ENCODE measurements around the gene KANSL2. TPM values are rescaled to one million over a fixed set of nuclear protein-coding genes. Genes with fewer than 3 reads are reported as not detected.
"Not testable (repeated sequence)": the region's sequence is repeated elsewhere in the genome, so short reads cannot be mapped to it uniquely, and the experiment has no call there.

The KANSL2 gene
- polyA plus RNA-seq, 4 donors, result 23.5 to 38.9 (median 28.5) TPM

DNA sequence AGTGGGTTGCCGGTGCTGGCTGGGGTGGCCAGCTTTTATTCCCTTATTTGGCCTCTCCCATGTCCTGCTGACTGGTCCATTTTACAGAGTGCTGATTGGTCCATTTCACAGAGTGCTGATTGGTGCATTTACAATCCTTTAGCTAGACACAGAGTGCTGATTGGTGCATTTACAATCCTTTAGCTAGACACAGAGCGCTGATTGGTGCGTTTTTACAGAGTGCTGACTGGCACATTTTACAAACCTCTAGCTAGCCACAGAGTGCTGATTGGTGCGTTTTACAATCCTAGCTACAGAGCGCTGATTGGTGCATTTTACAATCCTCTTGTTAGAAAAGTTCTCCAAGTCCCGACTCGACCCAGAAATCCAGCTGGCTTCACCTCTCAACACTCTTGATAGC, 59.0 kb downstream of the KANSL2 start:
- FAIRE-seq; H3K4me3 ChIP-seq (ENCODE audit: low read depth in 1 of 3, low read length in 3 of 3); DNase-seq; H3K27me3 ChIP-seq (ENCODE audit: control insufficient read depth in 3 of 3, insufficient read depth in 3 of 3, low read length in 3 of 3); H3K27ac ChIP-seq (ENCODE audit: low read depth in 1 of 3, low read length in 2 of 3); H3K4me1 ChIP-seq (ENCODE audit: control insufficient read depth in 3 of 3, insufficient read depth in 2 of 3, low read depth in 1 of 3, low read length in 2 of 3); H3K9me3 ChIP-seq (ENCODE audit: control insufficient read depth in 2 of 2, insufficient read depth in 1 of 2, low read depth in 1 of 2, low read length in 1 of 2); H3K36me3 ChIP-seq (ENCODE audit: control insufficient read depth in 3 of 3, insufficient read depth in 2 of 3, low read depth in 1 of 3, low read length in 3 of 3): not testable (repeated sequence)
- 92 to 96% (median 95%) methylated on average over 7 of the region's 7 CpGs for WGBS, 3 donors

DNA sequence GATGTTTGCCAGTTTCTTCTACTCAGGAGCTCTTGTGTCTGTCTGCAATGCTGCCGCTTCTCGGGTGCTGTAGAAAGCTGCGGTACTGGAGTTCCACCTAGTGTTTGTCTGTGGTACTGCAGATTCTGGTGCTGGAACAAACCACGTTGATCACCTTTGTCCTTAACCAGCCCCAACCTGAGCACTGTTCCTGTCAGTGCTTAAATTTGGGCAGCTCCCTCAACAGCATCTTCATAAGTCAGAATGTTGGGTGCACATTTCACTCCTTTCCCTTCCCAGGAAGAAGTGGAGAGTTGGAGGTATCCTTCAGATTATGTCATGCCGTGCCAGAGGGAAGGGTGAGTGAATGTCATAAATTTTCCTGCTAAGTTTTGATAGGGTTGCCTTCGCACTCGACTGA, 63.5 kb downstream of the KANSL2 start:
- no peaks in the 10 kb centered on the region for H3K4me1 ChIP-seq (ENCODE audit: control insufficient read depth in 3 of 3, insufficient read depth in 2 of 3, low read depth in 1 of 3, low read length in 2 of 3)
- H3K36me3 ChIP-seq (ENCODE audit: control insufficient read depth in 3 of 3, insufficient read depth in 2 of 3, low read depth in 1 of 3, low read length in 3 of 3), result no peaks in the 10 kb centered on the region
- FAIRE-seq (no peak), DNase-seq (peak; percentile 75 to 84)
- peaks cover 0 to 4% (median 0%) of the 10 kb centered on the region in 3 donors for H3K27me3 ChIP-seq (ENCODE audit: control insufficient read depth in 3 of 3, insufficient read depth in 3 of 3, low read length in 3 of 3)
- H3K27ac ChIP-seq (ENCODE audit: low read depth in 1 of 3, low read length in 2 of 3), result no peak overlapping the region
- peaks cover 0 to 1% of the 10 kb centered on the region in 2 donors for H3K9me3 ChIP-seq (ENCODE audit: control insufficient read depth in 2 of 2, insufficient read depth in 1 of 2, low read depth in 1 of 2, low read length in 1 of 2)
- 12 to 17% (median 13%) methylated on average over 7 of the region's 7 CpGs for WGBS, 3 donors
- no peak overlapping the region for H3K4me3 ChIP-seq (ENCODE audit: low read depth in 1 of 3, low read length in 3 of 3)

DNA sequence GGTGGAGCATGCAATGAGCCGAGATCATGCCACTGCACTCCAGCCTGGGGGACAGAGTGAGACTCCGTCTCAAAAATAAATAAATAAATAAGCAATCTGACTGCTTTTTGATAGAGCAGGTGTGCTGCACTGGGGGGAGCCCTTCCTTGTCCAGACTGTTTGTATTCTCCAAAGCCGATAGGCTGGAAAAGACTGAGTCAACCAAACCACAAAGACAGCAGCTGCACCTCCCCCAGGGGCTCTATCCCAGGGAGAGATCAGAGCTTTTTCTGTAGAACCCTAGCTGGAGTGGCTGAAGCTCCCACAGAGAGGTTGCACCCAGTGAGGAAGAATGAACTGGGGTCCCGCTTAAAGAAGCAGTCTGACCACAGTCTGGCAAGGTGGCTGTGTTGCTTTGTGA, 66.4 kb downstream of the KANSL2 start:
- WGBS, 3 donors, result 79 to 85% (median 81%) methylated on average over 4 of the region's 4 CpGs
- DNase-seq (no peak), FAIRE-seq (no peak)
- H3K4me3 ChIP-seq (ENCODE audit: low read depth in 1 of 3, low read length in 3 of 3), result no peak overlapping the region
- H3K4me1 ChIP-seq (ENCODE audit: control insufficient read depth in 3 of 3, insufficient read depth in 2 of 3, low read depth in 1 of 3, low read length in 2 of 3), result no peaks in the 10 kb centered on the region
- H3K9me3 ChIP-seq (ENCODE audit: control insufficient read depth in 2 of 2, insufficient read depth in 1 of 2, low read depth in 1 of 2, low read length in 1 of 2), result peaks cover 1 to 3% of the 10 kb centered on the region in 2 donors
- H3K27ac ChIP-seq (ENCODE audit: low read depth in 1 of 3, low read length in 2 of 3), result no peak overlapping the region
- no peaks in the 10 kb centered on the region for H3K36me3 ChIP-seq (ENCODE audit: control insufficient read depth in 3 of 3, insufficient read depth in 2 of 3, low read depth in 1 of 3, low read length in 3 of 3)
- peaks cover 0 to 4% (median 0%) of the 10 kb centered on the region in 3 donors for H3K27me3 ChIP-seq (ENCODE audit: control insufficient read depth in 3 of 3, insufficient read depth in 3 of 3, low read length in 3 of 3)

DNA sequence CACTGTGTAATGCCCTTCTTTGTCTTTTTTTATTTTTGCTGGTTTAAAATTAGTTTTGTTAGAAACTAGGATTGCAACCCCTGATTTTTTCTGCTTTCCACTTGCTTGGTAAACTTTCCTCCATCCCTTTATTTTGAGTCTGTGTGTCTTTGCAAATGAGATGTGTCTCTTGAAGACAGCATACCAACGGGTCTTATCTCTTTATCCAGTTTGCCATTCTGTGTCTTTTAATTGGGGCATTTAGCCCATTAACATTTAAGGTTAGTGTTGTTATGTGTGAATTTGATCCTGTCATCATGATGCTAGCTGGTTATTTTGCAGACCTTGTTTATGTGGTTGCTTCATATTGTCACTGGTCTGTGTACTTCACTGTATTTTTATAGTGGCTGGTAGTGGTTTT, 68.7 kb downstream of the KANSL2 start:
- Histone ChIP-seq H3K4me3 (ENCODE audit: low read depth in 1 of 3, low read length in 3 of 3) (no peak overlapping the region), H3K36me3 (ENCODE audit: control insufficient read depth in 3 of 3, insufficient read depth in 2 of 3, low read depth in 1 of 3, low read length in 3 of 3) (no peaks in the 10 kb centered on the region), H3K27me3 (ENCODE audit: control insufficient read depth in 3 of 3, insufficient read depth in 3 of 3, low read length in 3 of 3) (peaks cover 0 to 4% (median 0%) of the 10 kb centered on the region in 3 donors), H3K27ac (ENCODE audit: low read depth in 1 of 3, low read length in 2 of 3) (no peak overlapping the region), H3K4me1 (ENCODE audit: control insufficient read depth in 3 of 3, insufficient read depth in 2 of 3, low read depth in 1 of 3, low read length in 2 of 3) (no peaks in the 10 kb centered on the region), H3K9me3 (ENCODE audit: control insufficient read depth in 2 of 2, insufficient read depth in 1 of 2, low read depth in 1 of 2, low read length in 1 of 2) (peaks cover 1 to 3% of the 10 kb centered on the region in 2 donors)
- 63 to 81% (median 71%) methylated on average over 1 of the region's 1 CpG for WGBS, 3 donors
- FAIRE-seq (no peak), DNase-seq (no peak)

Other genes with a start within 250 kb of the KANSL2 start
- not detected for gene ANP32D, start 209.7 kb downstream of the KANSL2 start, polyA plus RNA-seq
- gene C12orf54, start 199.7 kb downstream of the KANSL2 start, polyA plus RNA-seq, result under 1 TPM in 1 of 4 donors, not detected in 3; 0.07 TPM
- not detected for gene OR8S1, start 156.6 kb downstream of the KANSL2 start, polyA plus RNA-seq
- not detected for gene LALBA, start 112.2 kb downstream of the KANSL2 start, polyA plus RNA-seq
- gene CCNT1, start 34.5 kb upstream of the KANSL2 start, polyA plus RNA-seq, result 10 to 100 TPM in 1 of 4 donors, 1 to 10 TPM in 3; 3.0 to 22.0 (median 5.1) TPM
- 10 to 100 TPM; 14.1 to 56.6 (median 23.9) TPM for gene ADCY6, start 106.9 kb upstream of the KANSL2 start, polyA plus RNA-seq
- 10 to 100 TPM; 11.6 to 12.2 (median 12.0) TPM for gene CACNB3, start 136.3 kb upstream of the KANSL2 start, polyA plus RNA-seq
- 10 to 100 TPM; 53.2 to 85.8 (median 57.1) TPM for gene DDX23, start 169.9 kb upstream of the KANSL2 start, polyA plus RNA-seq
- 1 to 10 TPM; 1.3 to 6.3 (median 4.3) TPM for gene RND1, start 183.6 kb upstream of the KANSL2 start, polyA plus RNA-seq
- gene FKBP11, start 243.3 kb upstream of the KANSL2 start, polyA plus RNA-seq, result 10 to 100 TPM; 22.4 to 82.7 (median 51.1) TPM